ENCODE data around the gene EIF4ENIF1. TPM values are rescaled to one million over a fixed set of nuclear protein-coding genes. Genes with fewer than 3 reads are reported as not detected.

The EIF4ENIF1 gene
- total and polyA plus RNA-seq, 9 of the 15 experiments (the other 6 are each of a cell fraction or from before 2014, with no cell fraction given): 2.5 to 24.9 (median 15.8) TPM

GRCh38 chr22:31474743-31475142 is 14.9 kb downstream of the EIF4ENIF1 start:
- H2AFZ ChIP-seq (ENCODE audit: low read depth, low read length): no peak overlapping the region
- no peak overlapping the region for H3K9ac ChIP-seq (ENCODE audit: insufficient read depth in 1 of 2, low read depth in 2 of 2, low read length in 2 of 2)
- CTCF ChIA-PET (ENCODE audit: low intra/inter-chr PET ratio): no interaction called here
- FAIRE-seq (no peak), DNase-seq (ENCODE audit: extremely low read depth in 1 of 4, low spot score in 3 of 4) (no peak), ATAC-seq (no peak)
- no peak overlapping the region for H3K27ac ChIP-seq (ENCODE audit: extremely low read depth, low read depth, low read length)
- H3K4me1 ChIP-seq (replicated peaks in 1 of 2; ENCODE audit: control insufficient read depth in 2 of 2, insufficient read depth in 2 of 2, low read length in 2 of 2): no peaks in the 10 kb centered on the region
- H3K4me2 ChIP-seq (ENCODE audit: insufficient read depth, low read length): no peak overlapping the region
- in situ Hi-C loops (cut with MboI) (no loop called here), intact Hi-C loops (cut with micrococcal nuclease) (no loop called here)
- peaks cover 40% of the 10 kb centered on the region; the same call in 2 of the 3 replicates for H3K36me3 ChIP-seq (ENCODE audit: control insufficient read depth, insufficient read depth, low read length)
- no TSS peak for BruUV-seq (replicated peaks)
- H3K79me2 ChIP-seq (ENCODE audit: control insufficient read depth, insufficient read depth, low read length): peaks cover 47% of the 10 kb centered on the region
- H3K9me3 ChIP-seq (replicated peaks; ENCODE audit: control insufficient read depth, insufficient read depth, low read depth, low read length): no peaks in the 10 kb centered on the region
- no peaks in the 10 kb centered on the region for H4K20me1 ChIP-seq (replicated peaks; ENCODE audit: control insufficient read depth, insufficient read depth, low read length)
- H3K9me1 ChIP-seq (ENCODE audit: control insufficient read depth, insufficient read depth, low read length): no peaks in the 10 kb centered on the region
- no peaks in the 10 kb centered on the region for H3K27me3 ChIP-seq (ENCODE audit: control insufficient read depth in 2 of 2, insufficient read depth in 2 of 2, low read length in 2 of 2)
- 100% methylated on average over 2 of the region's 2 CpGs for WGBS (ENCODE audit: insufficient coverage, low coverage, missing lambda C conversion rate)
- no peak overlapping the region for H3K4me3 ChIP-seq
- POLR2A ChIA-PET: no interaction called here
- TF ChIP-seq SMC3 (conservative IDR thresholded peaks at IDR 0.05; ENCODE audit: insufficient read depth, low read depth, low read length) (no peak), PML (IDR thresholded peaks at IDR 0.05; ENCODE audit: low read length) (no peak), ZBTB26 (CRISPR knock-in tag; IDR thresholded peaks at IDR 0.05) (no peak), POLR2H (tag; IDR thresholded peaks at IDR 0.05; ENCODE audit: low read depth) (no peak), ZNF436 (CRISPR knock-in tag; IDR thresholded peaks at IDR 0.05) (no peak), NKRF (IDR thresholded peaks at IDR 0.05; ENCODE audit: borderline replicate concordance) (no peak), PYGO2 (tag; IDR thresholded peaks at IDR 0.05) (no peak), PATZ1 (CRISPR knock-in tag; IDR thresholded peaks at IDR 0.05; ENCODE audit: borderline replicate concordance) (no peak), CBX1 (IDR thresholded peaks at IDR 0.05; ENCODE audit: low read depth) (no peak), ZNF384 (IDR thresholded peaks at IDR 0.05; ENCODE audit: low read depth, low read length) (no peak), NCOA4 (IDR thresholded peaks at IDR 0.05; ENCODE audit: partially characterized antibody) (no peak), CXXC5 (CRISPR knock-in tag; IDR thresholded peaks at IDR 0.05) (no peak), TBL1XR1 (IDR thresholded peaks at IDR 0.05; ENCODE audit: low read length in 2 of 2) (no peak), CGGBP1 (CRISPR knock-in tag; IDR thresholded peaks at IDR 0.05) (no peak), EHMT2 (IDR thresholded peaks at IDR 0.05) (no peak), SRF (CRISPR knock-in tag; IDR thresholded peaks at IDR 0.05) (no peak), TFE3 (CRISPR knock-in tag; IDR thresholded peaks at IDR 0.05) (no peak)
